Coronary artery (tissue), 2 donors: ENCODE results near the gene FAM210B.

Experiments used
- DNase-seq: peaks from one replicate; pipeline ENCODE4 v3.0.0-alpha.2; 2017; ENCODE audit warnings: low spot score
- H3K27ac ChIP-seq, 2 donors: fragments of 200-600 bp; sonication (generic); one replicate each; pipeline ENCODE4 v1.5.1; 2016 to 2019
- H3K4me3 ChIP-seq: fragments of 200-600 bp; sonication (generic); 2 replicates; pipeline ENCODE4 v1.5.1; 2016; ENCODE audit warnings: mild to moderate bottlenecking, moderate library complexity
- TF ChIP-seq, protein P1 (sequence below): fragments of 200-600 bp; sonication (generic); IDR thresholded peaks from one replicate; pipeline ENCODE4 v1.5.1; 2019; ENCODE audit warnings: antibody characterized with exemption

The FAM210B gene

GRCh38 chr20:56348746-56349145 lies 10.0 kb upstream of the FAM210B start:
- no peak for DNase-seq
- H3K4me3 ChIP-seq = no peak overlapping the region
- TF ChIP-seq, protein P1, sequence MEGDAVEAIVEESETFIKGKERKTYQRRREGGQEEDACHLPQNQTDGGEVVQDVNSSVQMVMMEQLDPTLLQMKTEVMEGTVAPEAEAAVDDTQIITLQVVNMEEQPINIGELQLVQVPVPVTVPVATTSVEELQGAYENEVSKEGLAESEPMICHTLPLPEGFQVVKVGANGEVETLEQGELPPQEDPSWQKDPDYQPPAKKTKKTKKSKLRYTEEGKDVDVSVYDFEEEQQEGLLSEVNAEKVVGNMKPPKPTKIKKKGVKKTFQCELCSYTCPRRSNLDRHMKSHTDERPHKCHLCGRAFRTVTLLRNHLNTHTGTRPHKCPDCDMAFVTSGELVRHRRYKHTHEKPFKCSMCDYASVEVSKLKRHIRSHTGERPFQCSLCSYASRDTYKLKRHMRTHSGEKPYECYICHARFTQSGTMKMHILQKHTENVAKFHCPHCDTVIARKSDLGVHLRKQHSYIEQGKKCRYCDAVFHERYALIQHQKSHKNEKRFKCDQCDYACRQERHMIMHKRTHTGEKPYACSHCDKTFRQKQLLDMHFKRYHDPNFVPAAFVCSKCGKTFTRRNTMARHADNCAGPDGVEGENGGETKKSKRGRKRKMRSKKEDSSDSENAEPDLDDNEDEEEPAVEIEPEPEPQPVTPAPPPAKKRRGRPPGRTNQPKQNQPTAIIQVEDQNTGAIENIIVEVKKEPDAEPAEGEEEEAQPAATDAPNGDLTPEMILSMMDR = no peak
- H3K27ac ChIP-seq = no peak overlapping the region

DNA sequence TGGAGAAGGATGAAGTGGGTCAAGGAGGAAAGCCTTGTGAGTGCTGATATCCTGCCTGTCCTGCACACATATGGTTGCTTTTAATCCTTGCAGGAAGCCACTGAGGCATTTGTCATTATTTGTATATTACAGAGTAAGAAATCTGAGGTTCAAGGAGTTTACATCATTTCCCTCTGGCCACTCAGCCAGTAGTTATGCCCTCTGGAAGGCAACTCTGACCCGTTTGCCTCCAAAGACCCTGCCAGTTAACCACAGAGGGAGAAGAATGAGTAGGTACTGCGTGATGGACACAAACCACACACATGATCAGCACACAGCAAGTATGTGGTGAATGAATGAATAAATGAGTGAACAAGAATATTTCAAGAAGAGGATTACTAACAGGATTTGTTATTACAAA lies 7.9 kb upstream of the FAM210B start:
- no peak for DNase-seq
- TF ChIP-seq, protein P1 = no peak
- Histone ChIP-seq H3K27ac (no peak overlapping the region), H3K4me3 (no peak overlapping the region)

GRCh38 chr20:56352345-56353055 lies 6.3 kb upstream of the FAM210B start:
- TF ChIP-seq, protein P1 = no peak
- no peak overlapping the region for H3K4me3 ChIP-seq
- no peak for DNase-seq
- no peak overlapping the region for H3K27ac ChIP-seq

- TF ChIP-seq, protein P1 = no peak
- Histone ChIP-seq H3K27ac (no peak overlapping the region), H3K4me3 (no peak overlapping the region)
- DNase-seq = no peak
These were observed 5.4 kb upstream of the FAM210B start for GRCh38 chr20:56353356-56353755.

DNA sequence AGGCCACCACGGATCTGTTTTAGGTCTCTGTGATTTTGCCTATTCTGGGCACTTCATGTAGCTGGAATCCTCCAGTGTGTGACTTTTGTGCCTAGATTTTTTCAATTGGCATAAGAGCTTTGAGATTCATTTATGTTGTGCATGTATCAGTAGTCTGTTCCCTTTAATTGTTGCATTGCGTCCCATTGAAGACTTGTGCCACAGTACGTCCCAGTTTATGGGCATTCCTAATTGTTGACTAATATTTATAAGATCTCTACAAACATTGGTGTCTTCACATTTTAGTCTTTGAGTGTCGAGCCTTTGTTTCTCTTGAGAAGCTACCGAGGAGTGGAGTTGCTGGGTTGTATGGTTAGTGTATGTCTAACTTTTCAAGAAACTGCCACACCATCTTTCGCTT lies 704 bp upstream of the FAM210B start:
- TF ChIP-seq, protein P1 = no peak
- no peak for DNase-seq
- Histone ChIP-seq H3K27ac (no peak overlapping the region), H3K4me3 (peak overlapping the region; percentile 92)

GRCh38 chr20:56359212-56360132 lies 698 bp downstream of the FAM210B start:
- TF ChIP-seq, protein P1 = no peak
- H3K27ac ChIP-seq = peak overlapping the region; percentile 65 to 89
- DNase-seq = peak; percentile 80
- H3K4me3 ChIP-seq = peak overlapping the region; percentile 92
